ENCODE data around the gene ADAM12. TPM values are rescaled to one million over a fixed set of nuclear protein-coding genes. Genes with fewer than 3 reads are reported as not detected.

The ADAM12 gene
- polyA plus RNA-seq, 4 donors, result 0.45 to 0.87 TPM; not detected in 2

DNA sequence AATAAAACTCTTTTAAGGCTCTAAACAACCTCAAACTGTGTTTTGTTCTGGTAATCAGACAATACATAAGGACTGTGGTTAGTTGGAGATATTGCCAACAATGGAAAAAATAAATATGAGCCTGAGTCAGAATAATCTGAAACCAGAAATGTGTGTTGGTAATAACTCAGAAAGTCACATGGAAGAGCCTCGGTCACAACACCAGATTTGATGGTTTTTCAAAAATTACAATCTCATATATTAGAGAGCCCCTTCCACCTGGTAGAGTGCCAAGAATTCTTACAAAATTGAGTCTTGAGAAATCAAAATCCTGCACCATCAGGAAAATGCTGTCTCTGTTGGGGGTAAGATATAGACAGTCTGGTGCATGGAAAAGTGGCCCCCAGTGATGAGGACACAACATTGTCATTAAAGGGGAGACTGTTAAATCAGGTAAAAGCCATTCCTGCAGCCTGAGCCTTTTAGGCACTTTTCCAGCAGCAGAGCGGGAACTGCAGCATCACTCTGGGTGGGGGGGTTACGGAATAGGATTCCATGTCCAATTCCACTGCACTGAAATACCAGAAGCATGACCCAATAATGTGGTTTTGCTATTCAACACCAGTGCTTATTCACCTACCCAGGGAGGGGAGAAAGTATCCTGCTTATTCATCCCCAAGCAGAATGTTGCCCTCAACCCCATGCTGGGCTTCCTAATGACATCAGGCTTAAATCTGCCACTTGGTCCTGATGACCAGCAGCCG, 9.5 kb upstream of the ADAM12 start:
- Histone ChIP-seq H3K27ac (ENCODE audit: low read depth in 1 of 3, low read length in 2 of 3) (no peak overlapping the region), H3K36me3 (ENCODE audit: control insufficient read depth in 3 of 3, insufficient read depth in 2 of 3, low read depth in 1 of 3, low read length in 3 of 3) (no peaks in the 10 kb centered on the region), H3K4me3 (ENCODE audit: low read depth in 1 of 3, low read length in 3 of 3) (no peak overlapping the region), H3K27me3 (ENCODE audit: control insufficient read depth in 3 of 3, insufficient read depth in 3 of 3, low read length in 3 of 3) (peaks cover 0 to 1% (median 0%) of the 10 kb centered on the region in 3 donors), H3K4me1 (ENCODE audit: control insufficient read depth in 3 of 3, insufficient read depth in 2 of 3, low read depth in 1 of 3, low read length in 2 of 3) (no peaks in the 10 kb centered on the region), H3K9me3 (ENCODE audit: control insufficient read depth in 2 of 2, insufficient read depth in 1 of 2, low read depth in 1 of 2, low read length in 1 of 2) (no peaks in the 10 kb centered on the region)
- FAIRE-seq (no peak), DNase-seq (no peak)
- 79 to 86% (median 79%) methylated on average over 4 of the region's 4 CpGs for WGBS, 3 donors

DNA sequence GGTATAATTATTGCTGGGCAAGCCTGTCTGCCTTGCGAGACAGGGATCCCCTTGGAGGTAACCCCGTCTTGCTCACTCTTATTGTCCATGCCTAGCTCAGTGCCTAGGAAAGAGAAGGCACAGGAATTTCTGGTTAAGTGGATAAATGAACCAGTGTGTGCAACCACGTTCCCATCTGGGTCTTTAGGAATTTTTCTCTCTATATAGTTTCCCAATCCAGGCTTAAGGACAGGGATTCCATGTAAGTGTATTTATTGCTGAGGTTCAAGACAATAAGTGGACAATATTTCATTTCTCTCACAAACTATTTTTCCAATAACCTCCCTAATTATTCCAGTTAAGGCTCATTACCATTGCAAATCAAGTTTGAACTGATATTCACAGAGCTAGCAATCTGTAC, 8.9 kb upstream of the ADAM12 start:
- no peaks in the 10 kb centered on the region for H3K27me3 ChIP-seq (ENCODE audit: control insufficient read depth in 3 of 3, insufficient read depth in 3 of 3, low read length in 3 of 3)
- DNase-seq, result no peak
- H3K36me3 ChIP-seq (ENCODE audit: control insufficient read depth in 3 of 3, insufficient read depth in 2 of 3, low read depth in 1 of 3, low read length in 3 of 3), result no peaks in the 10 kb centered on the region
- no peaks in the 10 kb centered on the region for H3K4me1 ChIP-seq (ENCODE audit: control insufficient read depth in 3 of 3, insufficient read depth in 2 of 3, low read depth in 1 of 3, low read length in 2 of 3)
- no peak overlapping the region for H3K4me3 ChIP-seq (ENCODE audit: low read depth in 1 of 3, low read length in 3 of 3)
- 78 to 89% (median 83%) methylated on average over 3 of the region's 3 CpGs for WGBS, 3 donors
- FAIRE-seq, result no peak
- H3K27ac ChIP-seq (ENCODE audit: low read depth in 1 of 3, low read length in 2 of 3), result no peak overlapping the region
- no peaks in the 10 kb centered on the region for H3K9me3 ChIP-seq (ENCODE audit: control insufficient read depth in 2 of 2, insufficient read depth in 1 of 2, low read depth in 1 of 2, low read length in 1 of 2)

DNA sequence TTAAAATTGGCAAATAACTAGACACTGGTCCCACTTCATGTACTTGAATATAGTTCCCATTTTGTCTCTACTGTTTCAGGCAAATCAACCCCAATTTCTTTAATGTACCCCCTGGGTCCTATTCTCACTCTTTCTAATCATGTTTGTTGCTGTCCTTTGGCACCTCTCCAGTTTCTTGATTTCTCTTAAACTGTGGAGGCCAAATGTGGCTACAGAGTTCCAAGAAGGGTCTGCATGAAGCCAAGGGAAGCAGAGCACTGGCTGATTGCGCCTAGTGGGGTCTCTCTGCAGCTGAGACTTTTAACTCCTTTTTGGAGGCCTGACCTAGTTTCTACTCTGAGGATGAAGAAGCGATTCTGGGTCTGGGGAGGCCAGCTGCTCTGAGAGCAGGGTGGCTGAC, 6.7 kb upstream of the ADAM12 start:
- Histone ChIP-seq H3K36me3 (ENCODE audit: control insufficient read depth in 3 of 3, insufficient read depth in 2 of 3, low read depth in 1 of 3, low read length in 3 of 3) (no peaks in the 10 kb centered on the region), H3K4me1 (ENCODE audit: control insufficient read depth in 3 of 3, insufficient read depth in 2 of 3, low read depth in 1 of 3, low read length in 2 of 3) (no peaks in the 10 kb centered on the region), H3K9me3 (ENCODE audit: control insufficient read depth in 2 of 2, insufficient read depth in 1 of 2, low read depth in 1 of 2, low read length in 1 of 2) (no peaks in the 10 kb centered on the region), H3K4me3 (ENCODE audit: low read depth in 1 of 3, low read length in 3 of 3) (no peak overlapping the region), H3K27me3 (ENCODE audit: control insufficient read depth in 3 of 3, insufficient read depth in 3 of 3, low read length in 3 of 3) (no peaks in the 10 kb centered on the region), H3K27ac (ENCODE audit: low read depth in 1 of 3, low read length in 2 of 3) (no peak overlapping the region)
- no peak for DNase-seq
- no peak for FAIRE-seq
- WGBS, 3 donors, result 69 to 90% (median 82%) methylated on average over 2 of the region's 2 CpGs

DNA sequence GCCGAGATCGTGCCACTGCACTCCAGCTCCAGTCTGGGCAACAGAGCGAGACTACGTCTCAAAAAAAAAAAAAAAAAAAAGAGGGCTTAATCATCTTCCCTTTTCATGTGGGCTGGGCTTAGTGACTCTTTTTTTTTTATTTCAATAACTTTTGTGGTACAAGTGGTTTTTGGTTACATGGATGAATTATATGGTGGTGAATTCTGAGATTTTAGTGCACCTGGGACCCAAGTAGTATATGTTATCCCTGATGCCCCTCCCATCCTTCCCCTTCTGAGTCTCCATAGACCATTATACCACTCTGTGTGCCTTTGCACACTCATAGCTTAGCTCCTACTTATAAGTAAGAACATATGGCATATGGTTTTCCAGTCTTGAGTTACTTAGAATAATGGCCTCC, 4.8 kb upstream of the ADAM12 start:
- DNase-seq, result no peak

DNA sequence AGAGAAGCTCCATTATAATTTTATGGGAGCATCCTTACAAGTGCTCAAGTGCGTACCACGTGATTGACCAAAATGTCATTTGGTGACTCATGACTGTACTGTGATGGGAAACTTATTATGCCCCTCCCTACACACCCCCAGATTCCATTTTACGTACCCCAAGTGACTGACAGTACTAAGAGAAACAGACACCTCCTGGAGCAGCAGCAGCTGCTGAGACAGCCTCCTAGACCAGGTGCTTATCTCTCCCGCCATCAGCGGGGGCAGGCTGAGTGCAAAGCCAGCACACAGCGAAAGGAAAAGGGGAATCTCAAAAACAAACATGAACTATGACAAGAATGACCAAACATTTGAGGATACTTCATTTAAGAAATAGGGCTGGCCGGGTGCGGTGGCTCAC, 4.2 kb upstream of the ADAM12 start:
- FAIRE-seq, result no peak
- Histone ChIP-seq H3K27me3 (ENCODE audit: control insufficient read depth in 3 of 3, insufficient read depth in 3 of 3, low read length in 3 of 3) (peaks cover 4 to 15% (median 4%) of the 10 kb centered on the region in 3 donors), H3K4me3 (ENCODE audit: low read depth in 1 of 3, low read length in 3 of 3) (no peak overlapping the region), H3K9me3 (ENCODE audit: control insufficient read depth in 2 of 2, insufficient read depth in 1 of 2, low read depth in 1 of 2, low read length in 1 of 2) (no peaks in the 10 kb centered on the region), H3K36me3 (ENCODE audit: control insufficient read depth in 3 of 3, insufficient read depth in 2 of 3, low read depth in 1 of 3, low read length in 3 of 3) (no peaks in the 10 kb centered on the region), H3K27ac (ENCODE audit: low read depth in 1 of 3, low read length in 2 of 3) (no peak overlapping the region), H3K4me1 (ENCODE audit: control insufficient read depth in 3 of 3, insufficient read depth in 2 of 3, low read depth in 1 of 3, low read length in 2 of 3) (peaks cover 0 to under 1% (median 0%) of the 10 kb centered on the region in 3 donors)
- WGBS, 3 donors, result 66 to 87% (median 76%) methylated on average over 8 of the region's 8 CpGs
- DNase-seq, result no peak

More for the DNA sequence above, 4.8 kb upstream of the ADAM12 start:
- no peak for FAIRE-seq
- H3K4me1 ChIP-seq (ENCODE audit: control insufficient read depth in 3 of 3, insufficient read depth in 2 of 3, low read depth in 1 of 3, low read length in 2 of 3), result no peaks in the 10 kb centered on the region
- WGBS, 3 donors, result 80 to 94% (median 92%) methylated on average over 4 of the region's 4 CpGs
- no peaks in the 10 kb centered on the region for H3K36me3 ChIP-seq (ENCODE audit: control insufficient read depth in 3 of 3, insufficient read depth in 2 of 3, low read depth in 1 of 3, low read length in 3 of 3)
- no peak overlapping the region for H3K27ac ChIP-seq (ENCODE audit: low read depth in 1 of 3, low read length in 2 of 3)
- H3K27me3 ChIP-seq (ENCODE audit: control insufficient read depth in 3 of 3, insufficient read depth in 3 of 3, low read length in 3 of 3), result peaks cover 0 to 12% (median 4%) of the 10 kb centered on the region in 3 donors
- no peak overlapping the region for H3K4me3 ChIP-seq (ENCODE audit: low read depth in 1 of 3, low read length in 3 of 3)
- H3K9me3 ChIP-seq (ENCODE audit: control insufficient read depth in 2 of 2, insufficient read depth in 1 of 2, low read depth in 1 of 2, low read length in 1 of 2), result no peaks in the 10 kb centered on the region

DNA sequence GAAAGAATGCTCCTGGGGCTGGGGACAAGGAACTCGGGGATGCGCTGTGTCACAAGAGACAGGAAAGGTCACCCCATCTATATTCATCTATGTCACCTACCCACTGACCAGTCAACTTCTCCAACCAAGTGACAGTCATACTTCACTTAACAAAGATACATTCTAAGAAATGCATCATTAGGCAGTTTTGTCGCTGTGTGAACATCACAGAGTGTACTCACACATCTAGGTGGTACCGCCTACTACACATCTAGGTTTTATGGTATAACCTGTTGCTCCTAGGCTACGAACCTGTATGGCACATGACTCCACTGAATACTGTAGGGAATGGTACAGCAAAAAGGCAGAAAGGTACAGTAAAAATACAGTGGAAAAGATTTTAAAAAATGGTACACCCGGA, 3.8 kb upstream of the ADAM12 start:
- peaks cover 4 to 19% (median 5%) of the 10 kb centered on the region in 3 donors for H3K27me3 ChIP-seq (ENCODE audit: control insufficient read depth in 3 of 3, insufficient read depth in 3 of 3, low read length in 3 of 3)
- H3K9me3 ChIP-seq (ENCODE audit: control insufficient read depth in 2 of 2, insufficient read depth in 1 of 2, low read depth in 1 of 2, low read length in 1 of 2), result no peaks in the 10 kb centered on the region
- H3K27ac ChIP-seq (ENCODE audit: low read depth in 1 of 3, low read length in 2 of 3), result no peak overlapping the region
- no peak overlapping the region for H3K4me3 ChIP-seq (ENCODE audit: low read depth in 1 of 3, low read length in 3 of 3)
- no peak for DNase-seq
- WGBS, 3 donors, result 87 to 88% (median 87%) methylated on average over 6 of the region's 6 CpGs
- H3K36me3 ChIP-seq (ENCODE audit: control insufficient read depth in 3 of 3, insufficient read depth in 2 of 3, low read depth in 1 of 3, low read length in 3 of 3), result no peaks in the 10 kb centered on the region
- peaks cover 0 to 4% (median 0%) of the 10 kb centered on the region in 3 donors for H3K4me1 ChIP-seq (ENCODE audit: control insufficient read depth in 3 of 3, insufficient read depth in 2 of 3, low read depth in 1 of 3, low read length in 2 of 3)
- FAIRE-seq, result no peak

DNA sequence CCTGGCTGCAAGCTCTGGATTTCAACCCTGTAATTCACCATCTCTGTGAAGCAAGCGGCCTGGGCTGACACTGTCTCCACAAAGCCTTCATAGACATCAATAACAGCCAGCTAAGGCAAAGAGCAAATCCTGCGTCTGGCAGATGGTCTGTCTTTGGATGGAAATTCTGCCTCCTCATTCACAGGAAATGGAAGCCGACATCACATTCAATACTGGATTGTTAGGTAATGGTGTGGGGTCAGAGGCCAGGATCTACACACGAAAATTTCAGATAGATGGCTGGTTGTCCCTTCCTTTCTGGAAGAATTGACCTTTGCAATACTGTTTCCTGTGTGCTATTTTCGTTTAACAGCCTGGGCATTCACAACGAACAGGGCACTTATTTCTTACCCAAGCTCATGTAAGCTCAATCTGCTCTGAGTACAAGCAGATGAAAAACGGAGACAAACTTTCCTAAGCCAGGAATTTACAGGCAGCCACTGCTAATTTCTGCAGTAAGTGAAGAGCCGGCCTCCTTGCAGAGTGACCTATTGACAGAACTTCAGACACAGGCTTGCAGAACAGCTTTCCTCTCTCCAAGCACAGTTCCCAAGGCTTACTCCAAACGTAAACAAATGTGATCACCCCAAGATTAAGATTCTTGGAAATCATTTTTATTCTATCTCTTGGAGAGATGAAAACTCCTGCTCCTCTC, 3.1 kb upstream of the ADAM12 start:
- Histone ChIP-seq H3K4me1 (ENCODE audit: control insufficient read depth in 3 of 3, insufficient read depth in 2 of 3, low read depth in 1 of 3, low read length in 2 of 3) (peaks cover 0 to 4% (median 0%) of the 10 kb centered on the region in 3 donors), H3K4me3 (ENCODE audit: low read depth in 1 of 3, low read length in 3 of 3) (no peak overlapping the region), H3K36me3 (ENCODE audit: control insufficient read depth in 3 of 3, insufficient read depth in 2 of 3, low read depth in 1 of 3, low read length in 3 of 3) (no peaks in the 10 kb centered on the region), H3K27ac (ENCODE audit: low read depth in 1 of 3, low read length in 2 of 3) (no peak overlapping the region), H3K9me3 (ENCODE audit: control insufficient read depth in 2 of 2, insufficient read depth in 1 of 2, low read depth in 1 of 2, low read length in 1 of 2) (no peaks in the 10 kb centered on the region), H3K27me3 (ENCODE audit: control insufficient read depth in 3 of 3, insufficient read depth in 3 of 3, low read length in 3 of 3) (peaks cover 4 to 19% (median 5%) of the 10 kb centered on the region in 3 donors)
- FAIRE-seq (no peak), DNase-seq (no peak)
- 36 to 41% (median 40%) methylated on average over 9 of the region's 9 CpGs for WGBS, 3 donors

DNA sequence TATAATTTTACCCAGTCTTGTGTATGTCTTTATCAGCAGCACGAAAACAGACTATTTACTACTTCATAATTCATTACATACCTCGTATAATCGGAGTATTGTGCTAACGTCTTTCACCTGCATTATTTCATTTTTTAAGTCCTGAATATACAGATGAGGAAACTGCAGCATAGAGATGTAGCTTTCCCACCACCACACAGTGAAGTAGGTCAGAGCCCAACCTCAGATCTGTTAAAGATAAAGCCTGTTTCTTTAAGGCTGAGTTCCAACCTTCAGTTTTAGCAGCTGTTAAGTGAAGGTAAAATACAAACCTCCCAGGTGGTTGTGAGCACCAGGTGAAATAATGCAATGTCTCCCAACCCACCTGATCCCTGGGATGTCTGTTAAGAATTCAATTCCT, 2.0 kb upstream of the ADAM12 start:
- peaks cover 5 to 19% (median 6%) of the 10 kb centered on the region in 3 donors for H3K27me3 ChIP-seq (ENCODE audit: control insufficient read depth in 3 of 3, insufficient read depth in 3 of 3, low read length in 3 of 3)
- 76 to 90% (median 80%) methylated on average over 4 of the region's 4 CpGs for WGBS, 3 donors
- H3K4me1 ChIP-seq (ENCODE audit: control insufficient read depth in 3 of 3, insufficient read depth in 2 of 3, low read depth in 1 of 3, low read length in 2 of 3), result peaks cover 0 to 4% (median 0%) of the 10 kb centered on the region in 3 donors
- no peaks in the 10 kb centered on the region for H3K9me3 ChIP-seq (ENCODE audit: control insufficient read depth in 2 of 2, insufficient read depth in 1 of 2, low read depth in 1 of 2, low read length in 1 of 2)
- no peak overlapping the region for H3K4me3 ChIP-seq (ENCODE audit: low read depth in 1 of 3, low read length in 3 of 3)
- H3K27ac ChIP-seq (ENCODE audit: low read depth in 1 of 3, low read length in 2 of 3), result no peak overlapping the region
- DNase-seq, result no peak
- H3K36me3 ChIP-seq (ENCODE audit: control insufficient read depth in 3 of 3, insufficient read depth in 2 of 3, low read depth in 1 of 3, low read length in 3 of 3), result no peaks in the 10 kb centered on the region
- FAIRE-seq, result no peak
